CD4-positive, CD25-positive, alpha-beta regulatory T cell (primary cell): ENCODE results near the gene NGF. TPM values are rescaled to one million over a fixed set of nuclear protein-coding genes. Genes with fewer than 3 reads are reported as not detected.

Experiments used
- ATAC-seq, 2 donors: fragments of 150-1000 bp; cut with Tn5 transposase; one replicate each; pipeline ENCODE4 v1.10.0; 2021; ENCODE audit warnings: low read depth in 2 of 2, moderate number of reproducible peaks in 2 of 2, moderate library complexity in 1 of 2
- DNase-seq, 3 donors: peaks; one replicate each; pipeline versions ENCODE4 v3.0.0 to v3.0.0-alpha.2; 2012 to 2022; ENCODE audit warnings: mixed read lengths in 1 of 3
- H3K27ac ChIP-seq: one replicate; pipeline ENCODE4 v1.7.0; 2013; ENCODE audit warnings: mild to moderate bottlenecking, low read length; ENCODE audit not compliant: insufficient read depth, poor library complexity, severe bottlenecking
- H3K27me3 ChIP-seq: one replicate; pipeline ENCODE4 v1.7.0; 2013; ENCODE audit warnings: low read length; ENCODE audit not compliant: control insufficient read depth, insufficient read depth
- H3K36me3 ChIP-seq: one replicate; pipeline ENCODE4 v1.7.0; 2013; ENCODE audit warnings: mild to moderate bottlenecking, low read length, moderate library complexity; ENCODE audit not compliant: control insufficient read depth, insufficient read depth
- H3K4me1 ChIP-seq: 2 replicates; pipeline ENCODE4 v1.7.0; 2013; ENCODE audit warnings: mild to moderate bottlenecking, low read length; ENCODE audit not compliant: insufficient read depth, control insufficient read depth, poor library complexity, severe bottlenecking
- H3K4me3 ChIP-seq: one replicate; pipeline ENCODE4 v1.7.0; 2013; ENCODE audit warnings: low read depth, mild to moderate bottlenecking, low read length, moderate library complexity
- H3K9me3 ChIP-seq, 2 experiments: 1 replicate in 1 of 2; 2 replicates in 1 of 2; pipeline ENCODE4 v1.7.0; 2013; ENCODE audit warnings: low read length in 2 of 2, mild to moderate bottlenecking in 1 of 2, moderate library complexity in 1 of 2; ENCODE audit not compliant: control insufficient read depth in 2 of 2
- H3K27ac Mint-ChIP-seq, 3 donors: one replicate each; pipeline ENCODE4 v1.8.0; 2020 to 2022; ENCODE audit warnings: mild to moderate bottlenecking in 3 of 3, mixed read lengths in 3 of 3, moderate library complexity in 2 of 3
- H3K27me3 Mint-ChIP-seq: one replicate; pipeline ENCODE4 v1.8.0; 2022; ENCODE audit warnings: mild to moderate bottlenecking, mixed read lengths
- H3K36me3 Mint-ChIP-seq: one replicate; pipeline ENCODE4 v1.8.0; 2020; ENCODE audit warnings: mixed read lengths
- H3K4me1 Mint-ChIP-seq, 4 donors: one replicate each; pipeline ENCODE4 v1.8.0; 2020 to 2022; ENCODE audit warnings: mixed read lengths in 4 of 4, mild to moderate bottlenecking in 1 of 4
- H3K4me3 Mint-ChIP-seq, 4 donors: one replicate each; pipeline ENCODE4 v1.8.0; 2020 to 2022; ENCODE audit warnings: mild to moderate bottlenecking in 4 of 4, mixed read lengths in 4 of 4, moderate library complexity in 3 of 4
- H3K9me3 Mint-ChIP-seq, 7 donors: one replicate each; pipeline ENCODE4 v1.8.0; 2020 to 2022; ENCODE audit warnings: mixed read lengths in 7 of 7, mild to moderate bottlenecking in 3 of 7, moderate library complexity in 2 of 7
- polyA plus RNA-seq, 4 donors: library from polyadenylated mRNA; unstranded; fragments of 300-500 nt; fragmentation: Illumina TruSeq; gene quantifications; one replicate each; pipeline ENCODE4 v1.2.3, GENCODE V29; 2021
- total RNA-seq: library from RNA; stranded (reverse); gene quantifications from one replicate; pipeline ENCODE4 v1.2.3, GENCODE V29; 2022

The NGF gene
- total and polyA plus RNA-seq, 5 donors from 2014 or later = not detected

- no peaks in the 10 kb centered on the region for H3K36me3 Mint-ChIP-seq
- Histone ChIP-seq H3K36me3 (no peaks in the 10 kb centered on the region), H3K27ac (no peak overlapping the region), H3K27me3 (peaks cover 4% of the 10 kb centered on the region), H3K4me1 (no peaks in the 10 kb centered on the region), H3K9me3 (no peaks in the 10 kb centered on the region), H3K4me3 (no peak overlapping the region)
- ATAC-seq (no peak), DNase-seq (no peak)
- no peaks in the 10 kb centered on the region for H3K4me1 Mint-ChIP-seq
- peaks cover 5% of the 10 kb centered on the region for H3K27me3 Mint-ChIP-seq
- H3K4me3 Mint-ChIP-seq = no peak overlapping the region
- H3K9me3 Mint-ChIP-seq = peaks cover 0 to 6% (median 0%) of the 10 kb centered on the region in 7 donors
- no peak overlapping the region for H3K27ac Mint-ChIP-seq
These were observed 31.9 kb downstream of the NGF start for GRCh38 chr1:115306146-115306545.

- Histone ChIP-seq H3K4me1 (no peaks in the 10 kb centered on the region), H3K36me3 (no peaks in the 10 kb centered on the region), H3K27ac (no peak overlapping the region), H3K27me3 (peaks cover 4% of the 10 kb centered on the region), H3K4me3 (no peak overlapping the region), H3K9me3 (no peaks in the 10 kb centered on the region)
- Mint-ChIP-seq H3K36me3 (no peaks in the 10 kb centered on the region), H3K27me3 (no peaks in the 10 kb centered on the region), H3K9me3 (peaks cover 0 to 6% (median 0%) of the 10 kb centered on the region in 7 donors), H3K4me3 (no peak overlapping the region), H3K4me1 (no peaks in the 10 kb centered on the region), H3K27ac (no peak overlapping the region)
- ATAC-seq (no peak), DNase-seq (no peak)
These were observed 34.7 kb downstream of the NGF start for GRCh38 chr1:115303364-115303763.

DNA sequence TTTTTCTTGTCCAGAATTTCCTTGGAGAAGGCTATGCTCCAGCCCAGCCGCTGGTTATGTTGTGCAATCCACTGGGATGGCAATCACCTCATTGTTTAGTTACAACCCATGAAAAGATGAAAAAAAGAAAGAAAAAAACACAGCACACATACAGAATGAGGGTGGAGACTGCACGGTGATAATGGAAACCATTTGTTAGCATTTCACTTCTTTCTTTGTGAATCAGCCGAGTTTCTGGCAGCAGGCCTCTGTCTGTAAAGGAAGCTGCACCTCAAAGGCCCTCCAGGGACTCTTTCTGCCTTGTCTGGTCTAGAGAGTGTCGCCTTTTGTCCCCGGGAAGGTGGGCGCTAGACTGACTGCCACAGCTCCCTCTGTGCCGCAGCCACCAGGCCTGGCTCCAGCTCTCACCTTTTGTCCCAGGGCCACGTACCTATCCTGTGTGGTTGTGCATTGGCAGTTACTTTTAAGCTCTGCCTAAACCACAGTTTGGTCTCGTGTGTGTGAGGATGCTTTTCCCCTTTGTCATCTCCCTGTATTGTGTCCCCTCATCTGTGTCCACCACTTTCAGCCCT, 35.6 kb downstream of the NGF start:
- no peak for ATAC-seq
- no peak overlapping the region for H3K27ac ChIP-seq
- Mint-ChIP-seq H3K9me3 (peaks cover 0 to 6% (median 0%) of the 10 kb centered on the region in 7 donors), H3K27me3 (no peaks in the 10 kb centered on the region), H3K4me1 (no peaks in the 10 kb centered on the region), H3K36me3 (no peaks in the 10 kb centered on the region), H3K4me3 (no peak overlapping the region), H3K27ac (no peak overlapping the region)
- no peaks in the 10 kb centered on the region for H3K9me3 ChIP-seq
- H3K27me3 ChIP-seq = peaks cover 4% of the 10 kb centered on the region
- H3K36me3 ChIP-seq = no peaks in the 10 kb centered on the region
- no peak overlapping the region for H3K4me3 ChIP-seq
- H3K4me1 ChIP-seq = no peaks in the 10 kb centered on the region
- no peak for DNase-seq

- Histone ChIP-seq H3K27me3 (no peaks in the 10 kb centered on the region), H3K4me3 (no peak overlapping the region), H3K36me3 (no peaks in the 10 kb centered on the region), H3K9me3 (no peaks in the 10 kb centered on the region), H3K27ac (no peak overlapping the region), H3K4me1 (no peaks in the 10 kb centered on the region)
- no peaks in the 10 kb centered on the region for H3K36me3 Mint-ChIP-seq
- DNase-seq (no peak), ATAC-seq (no peak)
- H3K4me1 Mint-ChIP-seq = no peaks in the 10 kb centered on the region
- H3K27me3 Mint-ChIP-seq = no peaks in the 10 kb centered on the region
- H3K9me3 Mint-ChIP-seq = peaks cover 0 to 3% (median 0%) of the 10 kb centered on the region in 7 donors
- no peak overlapping the region for H3K4me3 Mint-ChIP-seq
- no peak overlapping the region for H3K27ac Mint-ChIP-seq
These were observed 36.5 kb downstream of the NGF start for GRCh38 chr1:115301438-115302020.

DNA sequence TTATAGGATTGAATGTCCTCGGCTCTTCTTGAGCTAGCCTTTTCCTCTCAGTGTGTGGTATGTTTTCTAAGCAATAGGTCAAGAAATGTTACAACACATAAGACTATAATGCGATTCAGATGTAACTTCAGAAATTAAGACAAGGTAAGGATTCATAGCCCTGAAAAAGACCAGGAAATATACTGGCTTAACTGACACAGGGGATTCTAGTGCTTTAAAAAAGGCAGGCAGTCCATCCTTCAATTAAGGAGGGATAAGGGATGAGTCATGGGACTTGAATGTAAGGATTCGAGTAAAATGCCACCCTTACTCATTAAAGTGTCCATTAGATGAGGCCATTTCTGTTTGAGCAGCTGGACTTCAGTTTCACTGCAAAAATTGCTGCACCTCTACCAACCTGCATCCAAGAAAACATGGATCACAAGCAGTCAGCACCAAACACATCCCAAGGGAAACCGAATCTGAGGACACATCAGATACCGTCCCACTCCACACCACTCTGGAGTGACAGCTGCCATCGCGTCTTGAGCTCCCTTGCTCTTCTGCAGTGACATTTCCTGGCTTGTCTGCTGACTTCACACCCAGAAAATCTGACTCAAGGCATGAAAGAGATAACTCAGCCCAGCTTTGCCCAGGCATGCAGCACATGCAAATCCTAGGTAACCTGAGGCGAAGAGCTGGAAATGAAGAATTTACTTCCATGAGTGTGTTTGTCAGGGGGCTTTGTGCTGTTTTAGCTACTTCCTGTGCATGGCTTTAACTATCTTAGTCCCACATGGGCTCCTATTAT, 37.8 kb downstream of the NGF start:
- no peak overlapping the region for H3K27ac Mint-ChIP-seq
- H3K4me3 ChIP-seq = no peak overlapping the region
- H3K27me3 ChIP-seq = no peaks in the 10 kb centered on the region
- H3K4me1 ChIP-seq = no peaks in the 10 kb centered on the region
- H3K9me3 Mint-ChIP-seq = peaks cover 0 to 3% (median 0%) of the 10 kb centered on the region in 7 donors
- no peak overlapping the region for H3K4me3 Mint-ChIP-seq
- no peak overlapping the region for H3K27ac ChIP-seq
- H3K36me3 ChIP-seq = no peaks in the 10 kb centered on the region
- H3K36me3 Mint-ChIP-seq = no peaks in the 10 kb centered on the region
- no peaks in the 10 kb centered on the region for H3K27me3 Mint-ChIP-seq
- no peaks in the 10 kb centered on the region for H3K4me1 Mint-ChIP-seq
- no peaks in the 10 kb centered on the region for H3K9me3 ChIP-seq
- DNase-seq (no peak), ATAC-seq (no peak)

- no peaks in the 10 kb centered on the region for H3K4me1 ChIP-seq
- no peaks in the 10 kb centered on the region for H3K36me3 ChIP-seq
- Mint-ChIP-seq H3K9me3 (peaks cover 0 to 3% (median 0%) of the 10 kb centered on the region in 7 donors), H3K4me3 (no peak overlapping the region), H3K27ac (no peak overlapping the region), H3K36me3 (no peaks in the 10 kb centered on the region), H3K27me3 (no peaks in the 10 kb centered on the region), H3K4me1 (no peaks in the 10 kb centered on the region)
- ATAC-seq (no peak), DNase-seq (no peak)
- H3K9me3 ChIP-seq = no peaks in the 10 kb centered on the region
- H3K27ac ChIP-seq = no peak overlapping the region
- H3K27me3 ChIP-seq = no peaks in the 10 kb centered on the region
- H3K4me3 ChIP-seq = no peak overlapping the region
These were observed 38.8 kb downstream of the NGF start for GRCh38 chr1:115299266-115299665.

- Mint-ChIP-seq H3K27me3 (no peaks in the 10 kb centered on the region), H3K9me3 (peaks cover 0 to 1% (median 0%) of the 10 kb centered on the region in 7 donors), H3K4me3 (no peak overlapping the region), H3K27ac (no peak overlapping the region), H3K36me3 (no peaks in the 10 kb centered on the region), H3K4me1 (no peaks in the 10 kb centered on the region)
- ATAC-seq = no peak
- no peak overlapping the region for H3K27ac ChIP-seq
- no peak overlapping the region for H3K4me3 ChIP-seq
- no peaks in the 10 kb centered on the region for H3K36me3 ChIP-seq
- H3K4me1 ChIP-seq = no peaks in the 10 kb centered on the region
- H3K9me3 ChIP-seq = no peaks in the 10 kb centered on the region
- DNase-seq = no peak
- H3K27me3 ChIP-seq = no peaks in the 10 kb centered on the region
These were observed 41.1 kb downstream of the NGF start for GRCh38 chr1:115296981-115297380.
